Subcutaneous adipose tissue (tissue), 4 donors: ENCODE results near the gene GTF2A1L. TPM values are rescaled to one million over a fixed set of nuclear protein-coding genes. Genes with fewer than 3 reads are reported as not detected.

Source experiments
- CTCF ChIP-seq: fragments of 450-650 bp; IDR thresholded peaks from one replicate; pipeline ENCODE4 v1.5.1; 2016; ENCODE audit warnings: low read depth, mild to moderate bottlenecking, control low read depth, antibody characterized with exemption, moderate library complexity
- total RNA-seq, 4 donors: library from RNA; depleted of rRNA; stranded (reverse); fragments of >200 nt; gene quantifications; one replicate each; pipeline ENCODE4 v1.1.0, GENCODE V29; 2016

The GTF2A1L gene
- total RNA-seq, 4 donors from 2014 or later, result 1.1 to 2.5 (median 1.7) TPM; not detected in 1

- TF ChIP-seq CTCF, result no peak
Measured at GRCh38 chr2:48715956-48716355, 98.3 kb downstream of the GTF2A1L start.

- no peak for TF ChIP-seq CTCF
Measured at GRCh38 chr2:48717846-48718245, 100.2 kb downstream of the GTF2A1L start.

- no peak for TF ChIP-seq CTCF
Measured at GRCh38 chr2:48719480-48720177, 102.0 kb downstream of the GTF2A1L start.

- TF ChIP-seq CTCF, result no peak
Measured at GRCh38 chr2:48721158-48721557, 103.5 kb downstream of the GTF2A1L start.

GRCh38 chr2:48722391-48722790 lies 104.7 kb downstream of the GTF2A1L start:
- no peak for TF ChIP-seq CTCF

GRCh38 chr2:48723129-48723528 lies 105.5 kb downstream of the GTF2A1L start:
- TF ChIP-seq CTCF, result no peak

GRCh38 chr2:48724278-48724677 lies 106.6 kb downstream of the GTF2A1L start:
- no peak for TF ChIP-seq CTCF
